ENCODE results near the gene RNF215.

RNF215 gene

GRCh38 chr22:30425616-30426387 is 38.6 kb upstream of the RNF215 start, which contains the start of gene MTFP1:
Gene MTFP1 (plus strand): TSS chr22:30425768. CDS start chr22:30425880, 112 bp downstream.
- peak; percentile 48 for DNase-seq (ENCODE audit: low spot score)
- no peak for TF ChIP-seq CTCF (conservative IDR thresholded peaks at IDR 0.05; ENCODE audit: low read depth)
- peak within 1 kb of the TSS; percentile 99 for H3K27ac ChIP-seq
- POLR2A ChIA-PET (ENCODE audit: low non-redundant PET): no interaction called here
- CTCF ChIA-PET: interaction anchor here (1.1 kb wide), 1 partner anchor 60 kb away, joined by 4 read pairs; no protein-coding TSS in a partner anchor

- TF ChIP-seq CTCF (conservative IDR thresholded peaks at IDR 0.05; ENCODE audit: low read depth): no peak
- ChIA-PET POLR2A (ENCODE audit: low non-redundant PET) (no interaction called here), CTCF (no interaction called here)
- DNase-seq (ENCODE audit: low spot score): no peak
- peak overlapping the region; percentile 99 for H3K27ac ChIP-seq
Measured at GRCh38 chr22:30425327-30425615, 38.1 kb upstream of the RNF215 start.

GRCh38 chr22:30424534-30425326 is 37.5 kb upstream of the RNF215 start:
- peak overlapping the region; percentile 99 for H3K27ac ChIP-seq
- DNase-seq (ENCODE audit: low spot score): no peak
- POLR2A ChIA-PET (ENCODE audit: low non-redundant PET): interaction anchor here (2.3 kb wide), 1 partner anchor 28 kb away, joined by 6 read pairs; the partner anchor contains the start of gene SEC14L2
- CTCF ChIA-PET: interaction anchor here (0.7 to 1.3 kb wide), 2 partner anchors 137 to 1903 kb away, joined by 3 to 5 read pairs; no protein-coding TSS in a partner anchor
- no peak for TF ChIP-seq CTCF (conservative IDR thresholded peaks at IDR 0.05; ENCODE audit: low read depth)

- POLR2A ChIA-PET (ENCODE audit: low non-redundant PET): interaction anchor here (1.0 to 2.3 kb wide), 2 partner anchors 11 to 27 kb away, joined by 3 to 6 read pairs; partner anchors contain the start of gene SEC14L2
- CTCF ChIA-PET: interaction anchor here (0.7 to 1.3 kb wide), 2 partner anchors 136 to 1902 kb away, joined by 3 to 5 read pairs; no protein-coding TSS in a partner anchor
- TF ChIP-seq CTCF (conservative IDR thresholded peaks at IDR 0.05; ENCODE audit: low read depth): no peak
- peak overlapping the region; percentile 99 for H3K27ac ChIP-seq
- peak; percentile 95 for DNase-seq (ENCODE audit: low spot score)
Measured at GRCh38 chr22:30423959-30424533, 36.8 kb upstream of the RNF215 start.

GRCh38 chr22:30423301-30423958 is 36.2 kb upstream of the RNF215 start:
- ChIA-PET CTCF (interaction anchor here (1.3 kb wide), 1 partner anchor 136 kb away, joined by 5 read pairs; no protein-coding TSS in a partner anchor), POLR2A (ENCODE audit: low non-redundant PET) (interaction anchor here (1.0 to 2.3 kb wide), 2 partner anchors 11 to 27 kb away, joined by 3 to 6 read pairs; partner anchors contain the start of gene SEC14L2)
- no peak for TF ChIP-seq CTCF (conservative IDR thresholded peaks at IDR 0.05; ENCODE audit: low read depth)
- DNase-seq (ENCODE audit: low spot score): peak; percentile 34
- H3K27ac ChIP-seq: peak overlapping the region; percentile 99

Data from RWPE1 (cell line).